Suprapubic skin (tissue), 4 donors: Measurements from ENCODE around the gene RASAL3.

Source experiments
- POLR2A ChIP-seq, 2 donors: fragments of 450-650 bp; IDR thresholded peaks; one replicate each; pipeline ENCODE4 v1.6.1; 2017; ENCODE audit warnings: antibody characterized with exemption in 2 of 2, mild to moderate bottlenecking in 2 of 2, moderate library complexity in 2 of 2
- POLR2AphosphoS5 ChIP-seq, 3 donors: sonication (generic); formaldehyde crosslinking; IDR thresholded peaks; one replicate each; pipeline ENCODE4 v1.6.1; 2017; ENCODE audit warnings: antibody characterized with exemption in 3 of 3
- TF ChIP-seq, protein P1 (sequence below), 2 donors: fragments of 200-600 bp in 1 of 2; fragments of 450-650 bp in 1 of 2; sonication (generic) in 1 of 2; IDR thresholded peaks; one replicate each; pipeline ENCODE4 v1.5.1; 2016 to 2019; ENCODE audit warnings: antibody characterized with exemption in 2 of 2, mild to moderate bottlenecking in 1 of 2, moderate library complexity in 1 of 2

DNA sequence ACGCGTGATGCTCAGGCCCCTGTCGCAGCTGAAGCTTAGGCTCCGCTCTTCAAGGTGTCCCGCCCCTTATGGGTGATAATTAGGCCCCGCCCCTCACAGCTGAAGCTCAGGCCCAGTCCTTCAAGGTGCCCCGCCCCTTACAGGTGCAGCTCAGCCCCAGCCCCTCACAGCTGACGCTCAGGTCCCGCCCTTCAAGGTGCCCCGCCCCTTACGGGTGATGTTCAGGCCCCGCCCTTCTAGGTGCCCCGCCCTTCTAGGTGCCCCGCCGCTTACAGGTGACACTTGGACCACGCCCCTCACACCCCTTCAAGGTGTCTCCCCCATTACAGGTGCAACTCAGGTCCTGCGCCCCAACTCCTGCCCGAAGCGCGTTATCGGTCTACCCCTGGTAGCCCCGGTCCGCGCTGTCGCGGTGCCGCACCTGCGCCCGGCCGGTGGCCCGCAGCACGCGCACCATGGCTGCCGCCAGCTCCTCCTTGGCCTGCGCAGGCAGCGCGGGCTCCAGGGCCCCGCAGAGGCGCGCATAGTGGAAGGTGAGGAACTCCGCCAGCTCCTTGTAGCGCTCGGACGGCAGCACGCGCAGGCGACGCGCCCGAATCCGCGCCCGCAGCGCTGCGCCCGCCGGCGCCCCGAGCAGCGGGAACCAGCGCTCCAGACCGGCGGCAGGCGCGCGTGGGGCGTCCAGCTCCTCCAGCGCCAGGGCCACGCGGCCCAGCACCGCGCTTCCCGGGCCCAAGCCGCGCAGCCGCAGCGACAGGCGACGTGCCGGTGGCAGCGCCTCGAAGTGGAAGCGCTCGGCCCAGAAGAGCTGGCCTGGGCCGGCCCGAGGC lies 7.3 kb downstream of the RASAL3 start:
- TF ChIP-seq, protein P1, sequence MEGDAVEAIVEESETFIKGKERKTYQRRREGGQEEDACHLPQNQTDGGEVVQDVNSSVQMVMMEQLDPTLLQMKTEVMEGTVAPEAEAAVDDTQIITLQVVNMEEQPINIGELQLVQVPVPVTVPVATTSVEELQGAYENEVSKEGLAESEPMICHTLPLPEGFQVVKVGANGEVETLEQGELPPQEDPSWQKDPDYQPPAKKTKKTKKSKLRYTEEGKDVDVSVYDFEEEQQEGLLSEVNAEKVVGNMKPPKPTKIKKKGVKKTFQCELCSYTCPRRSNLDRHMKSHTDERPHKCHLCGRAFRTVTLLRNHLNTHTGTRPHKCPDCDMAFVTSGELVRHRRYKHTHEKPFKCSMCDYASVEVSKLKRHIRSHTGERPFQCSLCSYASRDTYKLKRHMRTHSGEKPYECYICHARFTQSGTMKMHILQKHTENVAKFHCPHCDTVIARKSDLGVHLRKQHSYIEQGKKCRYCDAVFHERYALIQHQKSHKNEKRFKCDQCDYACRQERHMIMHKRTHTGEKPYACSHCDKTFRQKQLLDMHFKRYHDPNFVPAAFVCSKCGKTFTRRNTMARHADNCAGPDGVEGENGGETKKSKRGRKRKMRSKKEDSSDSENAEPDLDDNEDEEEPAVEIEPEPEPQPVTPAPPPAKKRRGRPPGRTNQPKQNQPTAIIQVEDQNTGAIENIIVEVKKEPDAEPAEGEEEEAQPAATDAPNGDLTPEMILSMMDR (IDR thresholded peaks at IDR 0.05) = no peak
- no peak for TF ChIP-seq POLR2AphosphoS5 (IDR thresholded peaks at IDR 0.05)
- no peak for TF ChIP-seq POLR2A (IDR thresholded peaks at IDR 0.05)
